ENCODE measurements around the gene LNX2.

Gene LNX2

DNA sequence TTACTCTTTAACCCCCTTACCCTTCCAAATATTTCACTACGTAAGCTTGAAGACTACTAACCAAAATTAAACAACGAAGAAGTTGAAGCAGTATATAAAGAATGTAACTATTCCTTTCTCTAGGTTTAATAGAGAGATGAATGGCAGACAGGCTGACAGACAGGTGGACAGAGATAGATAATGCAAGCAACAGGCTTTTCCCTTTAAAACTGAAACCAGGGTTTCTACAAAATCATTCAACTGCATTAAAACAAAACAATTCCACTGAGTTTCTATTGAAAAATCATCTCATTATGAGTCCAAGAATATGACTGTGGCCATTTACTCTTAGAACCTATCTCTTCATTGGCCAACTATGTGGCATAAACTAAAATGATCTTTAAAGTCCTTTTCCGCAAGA is 15.2 kb downstream of the LNX2 start:
- DNase-seq: no peak

DNA sequence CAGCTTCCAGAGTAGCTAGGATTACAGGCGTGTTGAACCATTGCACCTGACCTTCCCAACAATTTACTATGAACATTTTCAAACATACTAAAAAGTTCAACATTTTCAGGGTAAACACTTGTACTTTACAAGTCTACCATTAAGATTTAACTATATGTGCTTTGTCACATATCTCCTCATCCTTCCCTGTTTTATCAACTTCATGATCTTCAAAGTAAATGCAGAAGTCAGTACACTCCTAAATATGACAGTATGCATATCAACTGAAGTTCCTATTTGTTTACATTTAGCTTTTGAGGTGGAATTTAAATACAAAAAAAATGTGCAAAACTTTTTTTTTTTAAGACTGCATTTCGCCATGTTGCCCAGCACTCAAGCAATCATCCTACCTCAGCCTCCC is 18.5 kb downstream of the LNX2 start:
- no peak for DNase-seq

DNA sequence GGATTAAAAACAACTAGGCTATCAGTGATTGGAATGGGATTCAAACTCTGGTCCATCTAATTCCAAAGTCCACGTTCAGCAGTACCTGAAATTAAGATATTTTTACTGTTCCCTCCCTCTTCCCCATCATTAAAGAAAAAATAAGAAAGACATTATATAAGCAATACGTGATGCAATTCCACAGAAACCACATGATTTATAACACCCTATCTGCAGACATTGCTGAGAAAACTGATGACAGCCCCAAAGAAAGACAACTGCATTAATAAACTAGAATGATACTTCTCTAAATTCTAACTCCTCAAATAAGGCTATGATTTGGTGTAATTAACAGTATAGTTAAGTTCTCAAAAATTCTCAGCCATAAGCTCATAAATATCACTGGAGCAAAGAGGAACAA is 19.1 kb downstream of the LNX2 start:
- DNase-seq: no peak

DNA sequence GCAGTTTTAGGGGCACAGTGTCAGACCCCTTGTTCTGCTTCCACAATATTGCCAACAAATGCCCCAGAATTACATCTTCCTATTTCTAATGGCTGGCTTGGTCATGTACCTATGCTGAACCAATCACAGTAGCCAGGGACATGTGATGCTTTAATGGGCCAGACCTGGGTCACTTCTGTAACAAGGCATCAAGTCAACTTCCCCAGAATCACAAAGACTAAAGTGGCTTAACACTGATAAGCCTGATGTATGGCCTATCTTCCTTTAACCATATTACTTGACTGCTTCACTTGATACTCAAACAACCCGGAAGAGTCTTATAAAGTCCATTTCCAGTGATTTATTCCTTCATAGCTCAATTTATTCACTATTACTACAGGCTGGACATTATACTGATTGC is 19.6 kb downstream of the LNX2 start:
- no peak for DNase-seq

DNA sequence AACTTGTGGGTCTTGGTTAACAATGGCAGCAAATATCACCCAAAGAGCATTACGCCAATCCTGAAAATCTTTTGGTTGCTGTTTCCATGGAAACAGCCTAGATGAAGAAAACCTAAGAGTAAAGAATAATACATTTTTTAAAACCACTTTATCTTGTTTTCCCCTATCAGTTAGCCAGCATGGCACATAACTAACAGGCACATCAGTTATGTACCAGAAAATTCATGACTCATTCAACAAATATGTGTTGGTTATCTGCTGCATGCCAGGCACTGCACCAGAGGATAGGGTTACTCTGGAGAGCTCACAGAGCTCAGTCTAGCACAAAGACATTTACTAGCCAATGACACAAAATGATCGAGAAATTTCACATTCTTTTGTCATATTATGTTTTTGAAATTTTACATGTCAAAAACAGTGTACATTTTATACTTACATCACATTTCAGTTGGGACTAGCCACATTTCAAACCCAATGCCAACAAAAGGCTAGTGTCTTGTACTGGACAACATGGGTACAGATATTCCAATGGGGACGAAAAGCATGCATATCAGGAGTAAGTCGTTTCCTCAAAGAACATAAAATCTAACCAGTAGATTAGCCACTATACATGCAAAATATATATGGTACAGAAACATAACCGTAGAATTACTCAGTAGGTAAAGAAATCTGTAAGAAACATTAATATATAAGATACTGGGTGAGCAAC is 20.3 kb downstream of the LNX2 start:
- DNase-seq: no peak

DNA sequence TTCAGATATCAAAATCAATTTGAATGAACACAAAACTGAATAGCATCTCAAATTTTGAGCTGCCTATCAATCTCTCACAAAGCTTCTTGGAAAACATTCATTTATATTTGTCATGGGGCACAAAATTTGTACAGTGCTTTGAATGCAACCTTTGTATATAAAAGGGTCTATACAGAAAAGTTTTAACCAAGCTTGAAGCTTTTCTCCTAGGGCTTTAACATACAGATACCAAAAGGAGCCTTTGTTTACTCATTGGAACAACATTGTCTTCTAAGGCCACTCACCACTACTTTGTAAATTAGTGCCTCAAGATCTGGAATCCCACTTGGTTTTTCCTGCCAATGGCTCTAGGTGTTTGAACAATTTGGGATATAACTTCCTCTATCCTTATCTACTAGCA is 21.2 kb downstream of the LNX2 start:
- no peak for DNase-seq

DNA sequence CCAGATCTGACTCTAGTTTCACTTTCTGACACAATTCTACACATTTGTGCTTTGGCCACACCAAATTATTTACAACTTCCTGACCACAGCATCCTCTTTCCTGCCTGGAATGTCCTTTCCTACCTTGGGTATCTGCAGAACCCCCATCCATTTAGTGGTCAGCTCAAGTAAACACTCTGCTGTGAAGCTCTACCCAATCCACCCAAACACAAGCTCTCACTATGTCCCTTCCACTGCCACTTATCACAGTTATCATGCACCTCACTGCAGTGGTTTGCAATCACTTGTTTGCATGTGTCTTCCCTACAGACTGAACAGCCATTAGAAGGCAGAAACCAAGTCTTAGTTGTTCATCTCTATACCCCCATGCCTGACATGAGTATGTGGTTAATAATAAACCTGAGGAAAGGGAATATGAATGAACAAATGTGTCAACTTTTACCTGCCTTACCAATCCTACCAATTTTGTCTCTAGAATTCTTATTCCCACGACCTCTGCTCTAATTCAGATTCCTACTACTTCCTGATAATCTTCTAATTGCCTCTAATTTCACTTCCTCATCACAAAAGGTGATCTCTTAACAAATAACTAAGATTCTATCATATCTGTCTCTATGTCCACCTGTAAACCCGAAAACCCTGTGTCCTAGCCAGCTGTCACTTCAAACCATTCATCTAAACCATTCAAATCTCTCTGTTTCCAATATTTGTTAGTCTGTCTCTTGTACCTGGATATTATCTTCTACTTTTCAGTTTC is 25.1 kb downstream of the LNX2 start:
- DNase-seq: no peak

DNA sequence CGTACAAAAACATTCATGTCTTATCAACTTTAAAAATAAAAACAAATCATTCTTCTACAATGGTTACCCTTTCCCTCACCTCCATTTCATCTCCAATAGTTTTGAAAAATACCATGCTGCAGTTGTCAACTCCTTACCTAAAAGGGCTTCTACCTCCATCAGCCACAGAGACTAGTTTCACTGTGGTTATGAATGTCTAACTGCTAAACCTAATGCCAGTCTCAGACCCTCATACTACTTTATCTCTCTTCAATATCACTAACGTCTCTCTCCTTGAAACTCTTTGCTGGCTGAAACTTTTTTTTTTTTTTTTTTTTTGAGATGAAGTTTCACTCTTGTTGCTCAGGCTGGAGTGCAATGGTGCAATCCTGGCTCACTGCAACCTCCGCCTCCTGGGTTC is 27.1 kb downstream of the LNX2 start:
- DNase-seq: no peak

DNA sequence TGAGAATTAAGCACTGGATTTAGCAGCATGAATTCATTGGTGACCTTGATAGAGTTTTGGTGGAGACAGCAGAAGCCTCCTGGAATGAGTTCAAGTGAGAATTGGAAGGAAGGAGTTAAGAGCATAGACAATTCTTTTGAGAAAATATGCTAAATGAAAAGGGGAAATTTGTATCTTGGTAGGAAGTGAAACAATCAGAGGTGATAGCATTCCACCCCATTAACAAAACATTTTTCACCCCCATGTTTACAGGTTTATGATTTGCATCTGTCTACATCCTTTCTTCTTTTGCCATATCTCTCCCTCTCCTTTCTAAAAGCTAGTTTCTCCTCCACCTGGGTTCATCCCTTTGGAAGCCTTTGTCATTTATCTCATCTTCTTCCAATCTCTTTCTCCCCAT is 27.5 kb downstream of the LNX2 start:
- no peak for DNase-seq

DNA sequence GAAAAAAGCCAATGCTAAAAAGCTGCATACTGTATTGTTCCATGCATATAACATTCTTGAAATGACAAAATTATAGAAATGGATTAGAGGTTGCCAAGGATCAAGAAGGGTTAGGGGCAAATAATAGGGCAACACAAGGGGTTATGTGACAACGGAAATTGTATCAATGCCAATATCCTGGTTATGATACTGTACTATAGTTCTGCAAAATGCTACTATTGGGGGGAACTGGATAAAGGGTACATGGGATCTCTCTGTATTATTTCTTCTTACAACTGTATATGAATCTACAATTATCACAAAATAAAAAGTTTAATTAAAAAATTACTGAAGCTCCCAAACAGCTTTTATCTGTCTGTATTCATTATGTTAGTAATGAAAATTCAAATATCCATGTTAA is 31.9 kb downstream of the LNX2 start:
- no peak for DNase-seq

DNA sequence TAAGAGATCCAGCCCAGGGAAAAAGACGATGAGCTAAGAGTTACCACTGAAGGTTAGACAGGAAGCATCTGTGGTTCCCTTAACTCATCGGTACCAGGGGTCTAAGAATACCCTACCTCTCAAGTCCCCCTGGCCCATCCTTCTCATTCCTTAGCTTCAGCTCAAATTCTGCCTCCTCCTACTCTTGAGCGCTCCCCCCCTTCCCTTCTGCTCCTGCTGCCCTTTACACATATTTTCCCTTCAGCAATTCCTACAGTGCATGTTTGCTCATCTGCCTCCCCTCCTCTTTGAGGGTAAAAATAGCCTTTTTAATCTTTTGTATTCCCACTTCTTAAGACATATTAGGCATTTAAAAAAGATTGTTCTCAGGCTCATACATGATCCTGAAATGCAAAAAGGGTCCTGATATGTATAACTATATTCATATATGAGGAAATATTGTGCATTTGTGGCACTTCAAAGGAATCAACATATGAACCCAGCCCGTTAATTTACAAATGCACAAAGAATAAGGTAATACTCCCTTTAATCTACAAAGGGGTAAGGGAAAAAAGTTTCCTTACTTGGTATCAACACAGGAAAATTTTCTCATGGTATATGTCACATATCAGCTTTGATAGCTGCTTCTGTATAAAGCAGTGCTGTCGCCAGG is 33.1 kb downstream of the LNX2 start:
- no peak for DNase-seq

DNA sequence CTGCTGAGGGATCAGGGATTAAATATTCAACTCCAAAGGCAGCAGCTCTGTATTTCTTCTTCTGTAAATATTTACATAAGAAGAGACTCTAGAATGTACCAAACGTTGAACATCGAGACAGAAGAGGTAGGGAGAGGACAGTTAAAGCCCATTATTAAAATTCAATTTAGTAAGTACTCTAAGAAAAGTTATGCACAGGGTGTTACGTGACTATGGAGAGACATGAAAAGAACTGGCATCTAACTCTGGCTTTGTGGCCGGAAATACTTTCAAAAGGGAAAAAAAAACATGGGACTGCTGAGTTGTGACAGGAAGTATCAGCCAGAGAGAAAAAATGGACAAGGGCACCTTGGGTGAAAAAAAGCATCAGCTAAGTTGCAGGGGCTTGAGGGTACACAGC is 36.7 kb downstream of the LNX2 start:
- DNase-seq: no peak

DNA sequence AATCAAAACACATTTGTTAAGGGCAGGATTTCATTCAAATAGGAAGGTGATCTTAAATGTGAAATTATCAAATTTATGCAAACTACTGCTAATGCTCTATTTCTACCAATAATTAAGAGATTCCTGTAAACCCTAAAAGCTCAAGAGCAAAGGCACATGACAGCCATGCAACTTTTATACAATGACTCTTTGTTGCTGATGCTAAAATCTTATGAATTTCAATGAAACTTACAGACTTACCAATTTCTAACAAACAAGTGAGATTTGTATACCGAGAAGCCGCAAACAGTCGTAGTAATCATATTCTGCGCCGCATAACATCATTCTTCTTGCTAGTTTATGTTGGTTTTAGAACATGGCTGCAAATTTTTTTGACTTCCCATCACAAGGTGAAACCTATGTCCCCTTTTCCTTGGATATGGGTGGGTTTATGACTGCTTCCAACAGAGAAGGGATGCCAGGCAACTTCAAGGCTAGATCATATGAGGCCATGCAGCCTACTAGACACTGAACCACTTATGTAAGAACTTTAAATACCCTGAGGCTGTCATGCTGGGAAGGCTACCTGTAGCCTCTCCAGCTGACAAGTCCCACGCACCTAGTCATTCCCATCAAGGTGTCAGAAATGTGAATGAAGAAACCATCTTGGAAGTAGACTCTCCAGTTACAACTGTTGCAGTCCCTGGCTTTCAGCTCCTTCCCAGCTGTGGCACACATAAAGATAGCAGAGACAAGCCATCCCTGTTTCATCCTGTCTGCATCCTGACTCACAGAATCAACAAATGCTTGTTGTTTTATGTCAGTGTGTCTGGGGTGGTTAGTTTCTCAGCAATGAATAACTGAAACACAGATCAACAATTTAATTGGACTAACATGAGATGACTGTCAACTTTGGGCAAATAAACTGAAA is 42.0 kb downstream of the LNX2 start:
- no peak for DNase-seq

DNA sequence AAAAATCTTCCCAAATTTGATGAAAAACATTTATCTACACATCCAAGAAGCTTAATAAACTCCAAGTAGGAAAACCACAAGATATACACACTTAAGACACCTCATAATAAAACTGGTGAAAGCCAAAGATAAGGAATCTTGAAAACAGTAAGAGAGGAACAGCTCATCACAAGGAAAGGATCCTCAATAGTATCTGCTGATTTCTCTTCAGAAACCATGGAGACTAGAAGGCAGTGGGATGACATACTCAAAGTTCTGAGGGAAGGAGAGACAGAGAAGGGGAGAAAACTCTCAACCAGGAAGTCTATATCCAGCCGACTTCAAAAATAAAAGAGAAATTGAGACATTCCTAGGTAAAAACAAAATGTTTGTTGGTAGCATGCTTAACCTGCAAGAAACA is 45.7 kb downstream of the LNX2 start:
- no peak for DNase-seq

DNA sequence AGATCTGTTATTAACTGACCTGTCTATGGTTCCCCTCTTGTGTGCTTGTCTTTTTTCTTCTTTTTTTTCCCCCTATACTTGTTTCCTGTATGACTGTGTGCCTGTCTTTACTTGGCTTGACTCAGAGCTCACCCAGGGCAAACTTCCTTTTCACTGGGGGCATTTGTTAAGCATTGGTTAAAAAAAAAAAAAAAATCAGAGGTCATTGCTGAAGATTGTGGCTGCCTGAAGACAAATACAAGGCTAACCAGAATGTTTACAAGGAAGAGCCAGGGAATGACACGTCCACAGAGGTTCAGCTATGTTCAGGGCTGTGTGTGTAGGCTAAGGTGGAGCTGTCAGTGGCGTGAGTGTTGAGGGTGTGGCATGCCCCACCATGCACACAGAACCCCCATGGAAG is 47.1 kb downstream of the LNX2 start:
- no peak for DNase-seq

DNA sequence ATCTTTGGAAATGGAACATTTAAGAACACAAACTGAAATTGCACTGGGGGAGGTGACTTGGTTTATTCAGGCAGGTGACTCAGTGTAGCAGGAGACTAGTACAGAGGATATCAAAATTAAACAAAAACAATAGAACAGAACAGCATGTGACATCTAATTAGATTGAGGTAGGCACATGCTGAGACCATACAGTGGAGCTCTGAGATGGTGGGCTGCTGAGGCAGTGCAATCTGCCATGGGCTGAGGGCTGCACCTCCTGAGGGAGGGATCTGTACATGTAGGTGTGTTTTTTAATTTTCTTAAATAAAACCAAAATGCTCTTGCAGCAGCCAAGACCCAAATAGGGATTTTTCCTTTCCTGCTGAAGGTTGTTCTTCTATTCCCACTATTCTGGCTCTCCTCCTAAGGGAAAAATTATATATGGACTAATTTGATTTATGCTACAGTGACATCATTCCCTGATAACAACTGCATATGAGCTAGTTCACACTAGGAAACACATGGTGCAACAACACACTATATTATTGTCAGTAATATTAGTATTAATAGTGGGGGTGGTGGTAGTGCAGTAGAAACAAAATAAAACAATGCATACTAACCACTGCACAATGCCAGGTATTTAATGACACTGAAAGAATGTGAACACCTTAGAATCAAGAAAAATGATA is 48.0 kb downstream of the LNX2 start:
- no peak for DNase-seq

DNA sequence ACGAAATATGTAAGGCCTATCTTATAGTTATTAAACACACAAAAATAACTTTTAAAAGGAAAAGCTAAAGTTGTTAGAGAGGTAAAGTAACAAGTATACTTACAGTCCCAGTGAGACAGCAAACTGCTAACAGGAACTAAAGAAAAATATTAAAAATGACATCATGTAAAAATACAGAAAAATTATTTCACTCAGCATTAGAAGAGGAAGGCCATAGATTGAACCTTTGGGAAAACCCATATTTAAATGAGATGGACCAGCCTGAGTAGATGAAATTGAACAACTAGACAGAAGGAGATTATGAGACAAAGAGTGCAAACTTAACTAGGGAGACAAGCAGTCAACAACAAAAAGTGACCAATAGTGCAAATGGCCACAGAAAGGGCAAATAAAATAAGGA is 49.4 kb downstream of the LNX2 start:
- no peak for DNase-seq

DNA sequence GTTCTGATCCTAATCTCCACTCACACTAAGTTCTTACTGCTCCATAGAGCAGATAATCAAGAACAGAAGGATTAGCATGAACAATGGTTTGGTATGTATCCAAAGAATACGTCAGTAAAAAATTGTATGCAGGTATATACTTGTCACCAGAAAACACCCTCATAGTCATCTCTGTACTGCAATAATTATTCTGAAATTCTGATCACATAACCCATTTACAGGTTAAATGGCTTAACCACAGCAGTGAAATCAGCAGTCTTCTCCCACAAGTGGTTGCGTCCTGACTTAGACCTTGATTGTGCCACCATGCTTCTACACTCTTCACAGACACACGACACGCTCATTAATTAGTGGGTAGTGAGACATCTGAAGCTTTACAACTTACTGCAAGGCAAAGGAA is 50.9 kb downstream of the LNX2 start:
- DNase-seq: no peak

DNA sequence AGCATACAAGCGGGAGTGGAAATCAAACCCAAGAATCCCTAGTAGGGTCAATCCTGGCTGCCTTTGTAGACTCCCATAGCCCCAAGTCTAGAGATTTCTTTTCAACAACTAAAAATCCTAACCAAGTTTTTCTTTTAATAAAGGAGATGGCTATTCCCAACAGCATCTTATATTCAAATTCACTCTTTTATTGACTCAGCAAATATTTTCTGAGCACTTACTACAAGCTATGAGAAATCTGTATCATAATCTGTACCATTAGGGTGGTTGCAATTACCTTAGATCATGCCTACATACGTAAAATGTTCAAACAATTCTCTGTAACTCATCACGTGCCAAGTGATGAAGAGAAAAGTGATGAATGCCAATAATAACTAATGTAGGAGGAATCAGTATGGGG is 54.5 kb downstream of the LNX2 start:
- no peak for DNase-seq

DNA sequence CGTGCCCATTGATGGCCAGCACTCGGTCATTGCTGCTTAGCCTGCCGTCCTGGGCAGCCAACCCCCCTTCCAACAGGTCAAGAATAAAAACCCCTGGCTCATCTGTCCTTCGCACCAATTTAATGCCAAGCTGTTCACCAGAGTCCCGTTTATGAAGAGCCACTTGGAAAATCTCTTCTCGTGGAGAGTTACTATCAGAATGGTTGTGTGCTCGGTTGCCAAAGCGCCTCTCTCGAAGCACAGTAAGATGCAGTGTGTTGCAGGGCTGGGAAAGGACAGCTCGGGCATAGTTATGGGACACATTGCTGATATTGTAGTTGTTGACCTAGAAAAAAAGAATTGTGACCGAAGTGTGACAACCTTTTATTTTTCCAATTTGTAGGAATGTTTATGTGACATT is 57.9 kb downstream of the LNX2 start:
- DNase-seq: no peak

DNA sequence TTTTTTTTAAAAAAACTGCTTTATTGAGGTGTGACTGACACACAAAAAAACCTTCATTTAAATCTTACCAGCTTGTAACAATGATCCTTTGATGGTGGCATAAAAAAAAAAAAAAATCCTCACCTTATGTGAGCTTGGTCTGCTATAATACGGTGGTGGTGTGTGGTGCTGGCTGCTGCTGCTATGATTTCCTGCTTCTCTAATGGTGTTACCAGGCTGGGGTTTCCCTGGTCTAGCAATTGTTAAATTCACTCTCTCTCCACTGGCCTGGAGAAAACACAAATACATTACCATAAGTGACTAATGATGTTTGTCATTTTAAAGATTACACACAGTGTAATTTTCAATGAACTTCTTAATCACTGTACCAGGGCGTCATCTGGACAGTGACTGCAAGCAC is 60.6 kb downstream of the LNX2 start:
- no peak for DNase-seq

DNA sequence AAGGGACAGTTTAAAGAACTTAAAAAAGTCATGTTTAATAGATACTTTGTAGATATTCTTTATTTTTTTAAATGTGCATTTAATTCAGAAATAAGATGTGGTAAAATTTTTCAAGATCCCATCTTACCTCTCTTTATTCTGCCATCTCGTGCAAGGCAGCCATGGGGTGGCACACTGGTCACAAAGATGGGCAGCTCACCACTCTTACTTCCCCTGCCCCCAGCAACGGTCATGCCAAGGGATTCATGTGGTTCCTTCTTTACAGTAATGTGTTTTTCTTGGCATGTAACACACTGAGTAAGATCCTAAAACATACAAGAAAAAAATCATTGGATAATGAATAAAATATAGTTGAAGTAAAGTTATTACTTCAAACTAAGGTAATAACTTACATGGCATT is 64.2 kb downstream of the LNX2 start:
- DNase-seq: no peak

DNA sequence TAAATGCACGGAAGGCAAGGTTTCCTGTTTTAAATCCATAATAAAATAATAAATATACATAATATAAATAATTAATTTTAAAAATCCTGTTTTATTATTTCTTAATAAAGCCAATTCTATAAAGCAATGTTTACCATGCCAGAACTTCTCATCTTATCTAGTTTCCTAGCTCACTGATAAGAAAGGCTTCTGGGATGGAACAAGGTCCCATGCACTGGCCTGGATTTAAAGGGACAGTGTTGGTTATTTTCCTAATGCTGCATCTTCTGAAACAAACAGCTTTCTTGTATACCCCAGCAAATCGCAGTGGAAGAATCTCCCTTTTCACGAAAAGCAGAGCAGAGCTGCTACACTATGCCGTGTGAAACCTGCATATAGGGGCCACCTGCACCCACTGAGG is 68.8 kb downstream of the LNX2 start:
- no peak for DNase-seq
